GM21390 (cell line): ENCODE data around the gene GRM5.

Experiments used
- ATAC-seq: cut with Tn5 transposase; IDR thresholded peaks from one replicate; pipeline ENCODE4 v1.9.1; 2021; ENCODE audit not compliant: unreplicated experiment

The GRM5 gene

DNA sequence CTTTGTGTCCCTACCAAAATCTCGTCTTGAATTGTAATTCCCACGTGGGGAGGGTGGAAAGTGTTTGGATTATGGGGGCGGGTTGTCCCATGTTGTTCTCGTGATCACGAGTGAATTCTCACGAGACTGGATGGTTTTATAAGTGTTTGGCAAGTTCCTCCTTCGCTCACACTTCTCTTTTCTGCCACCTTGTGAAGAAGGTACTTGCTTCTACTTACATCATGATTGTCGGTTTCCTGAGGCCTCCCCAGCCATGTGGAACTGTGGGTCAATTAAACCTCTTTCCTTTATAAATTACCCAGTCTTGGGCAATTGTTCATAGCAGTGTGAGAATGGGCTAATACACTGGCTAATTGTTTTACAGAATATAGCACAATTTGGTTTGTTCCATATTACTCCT lies 326.3 kb downstream of the GRM5 start:
- ATAC-seq = no peak

- no peak for ATAC-seq
These were observed 356.2 kb downstream of the GRM5 start for GRCh38 chr11:88709567-88709966.

DNA sequence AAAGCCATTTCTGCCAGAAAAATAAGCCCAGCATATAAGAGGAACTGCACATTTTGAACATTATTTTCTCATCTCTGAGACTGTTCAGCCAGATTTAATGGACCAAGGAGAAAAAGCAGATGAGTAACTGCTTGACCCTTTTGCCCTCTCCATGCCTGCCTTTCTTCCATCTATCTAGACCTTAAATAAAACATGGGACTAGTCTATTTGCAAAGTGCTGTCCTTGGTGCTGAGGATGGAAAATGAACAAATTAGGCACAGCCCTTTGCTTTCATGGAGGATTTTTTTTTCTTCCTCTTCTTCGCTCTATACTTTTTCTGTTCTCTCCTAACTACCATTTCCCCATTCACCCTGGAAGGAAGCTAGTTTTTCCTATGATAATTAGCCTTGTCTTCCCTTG lies 361.3 kb downstream of the GRM5 start:
- ATAC-seq = no peak

DNA sequence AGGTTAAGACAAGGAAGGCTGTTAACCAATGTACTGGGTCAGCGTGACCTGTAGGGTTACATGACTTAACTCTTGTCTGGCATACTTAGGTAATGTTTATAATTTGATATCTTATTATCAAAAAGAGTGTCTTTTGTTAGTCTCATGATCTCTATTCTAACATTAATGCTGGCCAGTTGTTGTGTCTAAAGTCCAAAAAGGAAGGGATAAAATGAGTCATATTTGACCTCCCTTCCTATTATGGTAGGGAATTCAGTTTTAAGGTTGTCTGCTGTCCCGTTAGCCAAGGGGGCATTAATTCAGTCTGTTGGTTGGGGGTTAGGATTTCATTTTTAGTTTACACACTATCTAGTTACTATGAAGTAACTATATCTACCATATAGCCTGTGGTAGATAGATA lies 364.0 kb downstream of the GRM5 start:
- ATAC-seq = no peak

DNA sequence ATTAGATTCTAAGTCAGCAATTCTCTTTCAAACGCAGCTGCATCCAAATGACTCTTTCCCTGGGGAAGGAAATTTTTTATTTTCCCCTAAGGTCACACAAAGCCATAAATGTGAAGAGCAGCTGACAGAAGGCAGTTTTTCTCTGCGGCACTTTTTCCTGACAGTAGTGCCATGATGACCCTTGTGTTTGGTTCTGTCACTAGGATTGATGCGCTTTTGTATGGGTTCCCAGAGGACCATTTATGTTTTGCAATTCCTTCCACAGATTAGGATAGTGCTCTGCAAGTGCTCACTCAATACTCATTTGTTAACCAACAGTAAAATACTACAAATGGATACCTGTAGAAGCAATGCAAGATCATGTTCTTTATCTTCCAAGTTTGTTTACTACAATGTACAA lies 368.6 kb downstream of the GRM5 start:
- no peak for ATAC-seq

DNA sequence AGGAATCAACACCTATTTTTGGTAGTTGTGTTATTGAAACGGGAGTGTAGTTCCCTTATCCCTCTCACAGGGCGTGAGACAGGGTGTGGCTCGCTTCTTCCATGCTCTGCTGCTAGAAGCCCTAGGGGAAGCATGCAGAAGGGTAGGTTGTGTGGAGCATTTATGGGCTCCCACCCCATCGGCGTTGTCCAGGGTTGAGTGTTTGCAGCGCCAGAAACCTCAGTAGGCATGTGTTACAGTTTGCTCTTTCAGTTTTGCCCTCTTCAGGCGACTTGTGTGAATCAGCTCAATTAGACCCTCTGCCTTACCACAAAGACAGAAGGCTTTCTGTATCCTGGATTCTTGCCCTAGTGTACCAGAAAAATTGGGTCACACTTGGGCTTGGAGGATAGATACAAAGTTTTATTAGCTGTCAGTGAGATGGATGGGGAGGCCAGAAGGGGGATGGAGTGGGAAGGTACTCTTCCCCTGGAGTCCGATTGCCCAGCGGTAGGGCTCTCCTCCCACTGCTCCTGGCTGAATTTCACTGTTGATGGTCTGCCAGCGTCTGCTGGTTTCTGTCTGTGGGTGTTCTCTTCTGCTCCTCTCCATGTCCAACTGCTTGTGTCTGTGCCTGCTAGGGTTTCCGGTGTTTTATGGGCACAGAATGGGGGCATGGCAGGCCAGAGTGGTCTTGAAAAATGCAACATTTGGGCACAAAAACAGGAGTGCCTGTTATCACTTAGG lies 369.9 kb downstream of the GRM5 start:
- ATAC-seq = no peak

DNA sequence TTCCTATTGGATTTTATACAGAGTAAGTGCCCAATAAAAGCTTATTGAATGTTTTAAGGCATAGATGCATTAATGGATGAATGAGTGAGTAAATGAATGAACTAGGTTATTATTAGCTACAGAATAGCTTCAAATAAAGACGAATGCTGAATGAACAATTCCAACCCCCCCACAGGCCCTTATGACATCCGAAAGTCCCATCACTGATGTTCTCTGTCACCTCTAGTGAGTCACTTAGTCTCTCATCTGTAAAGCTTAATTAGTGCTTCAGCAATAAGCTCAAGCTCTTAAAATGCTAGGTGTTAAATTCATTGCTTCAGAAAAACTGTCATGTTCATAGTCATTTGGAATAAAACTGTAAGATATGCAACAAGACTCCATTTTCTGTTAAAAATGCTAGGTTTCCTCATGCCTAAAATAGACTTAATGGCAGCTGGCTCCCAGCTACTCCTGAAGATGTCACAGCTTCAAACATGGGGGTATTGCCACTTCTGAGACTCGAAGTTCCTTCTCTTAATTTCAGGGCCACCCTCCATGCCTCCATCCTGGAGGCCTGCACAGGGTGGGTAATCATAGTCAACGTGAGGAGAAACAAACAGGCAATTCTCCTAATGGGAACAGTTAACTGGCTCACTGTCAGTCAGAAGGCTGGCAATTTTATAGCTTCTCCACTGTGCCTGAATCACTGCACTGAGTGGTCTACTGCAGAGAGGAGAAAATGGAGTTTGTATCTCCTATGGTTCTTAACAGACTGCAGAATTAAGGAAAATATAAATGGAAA lies 373.3 kb downstream of the GRM5 start:
- ATAC-seq = no peak

DNA sequence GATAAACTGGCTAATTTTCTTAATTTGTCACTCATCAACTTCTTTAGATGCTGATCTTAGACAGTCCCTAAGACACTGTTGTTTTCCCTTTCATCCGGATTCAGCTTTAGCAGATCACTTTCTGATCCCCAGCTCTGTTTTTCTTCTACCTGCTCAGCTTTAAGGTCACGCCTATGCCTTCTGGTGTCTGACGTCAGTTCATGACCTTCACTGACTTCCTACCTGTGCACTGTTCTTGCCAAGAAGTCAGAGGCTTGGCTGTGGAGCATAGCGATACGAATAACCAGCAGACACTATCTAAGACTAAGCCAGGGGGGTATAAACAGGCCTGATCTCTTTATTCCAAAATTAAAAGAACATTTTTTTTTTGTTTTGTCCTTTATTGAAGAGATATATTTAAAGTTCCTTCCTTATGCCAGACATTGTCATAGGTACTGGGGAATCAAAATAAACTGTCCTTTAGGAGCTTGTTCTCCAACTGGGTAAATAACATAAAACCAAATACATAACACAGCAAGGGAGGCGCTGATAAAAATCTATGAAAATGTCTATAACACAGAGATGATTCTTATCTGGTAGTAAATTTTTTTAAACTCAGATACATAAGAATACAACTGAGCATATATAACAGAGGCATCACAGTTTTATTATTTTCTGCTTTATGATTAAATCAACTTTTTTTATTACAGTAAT lies 376.1 kb downstream of the GRM5 start:
- ATAC-seq = no peak

GRCh38 chr11:88683024-88683423 lies 382.8 kb downstream of the GRM5 start:
- no peak for ATAC-seq

- ATAC-seq = no peak
These were observed 385.0 kb downstream of the GRM5 start for GRCh38 chr11:88680806-88681205.

DNA sequence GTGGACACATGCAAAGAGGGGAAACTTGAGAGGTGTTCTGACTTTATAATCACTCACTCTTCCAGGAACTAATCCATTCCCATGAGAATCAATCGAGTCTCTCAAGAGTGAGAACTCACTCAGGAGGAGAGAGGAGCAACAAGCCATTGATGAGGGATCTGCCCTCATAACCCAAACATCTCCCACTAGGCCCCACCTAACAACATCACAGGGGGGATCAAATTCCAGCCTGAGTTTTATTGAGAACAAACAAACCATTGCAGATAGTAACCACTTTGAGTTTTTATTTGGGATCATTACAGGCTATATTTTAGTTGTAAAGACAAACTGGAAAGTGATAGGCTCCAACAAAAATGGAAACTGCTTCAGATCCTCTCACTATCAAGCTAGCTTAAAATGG lies 399.4 kb downstream of the GRM5 start:
- no peak for ATAC-seq

GRCh38 chr11:88657076-88657738 lies 408.6 kb downstream of the GRM5 start:
- no peak for ATAC-seq

GRCh38 chr11:88656283-88656682 lies 409.5 kb downstream of the GRM5 start:
- no peak for ATAC-seq

DNA sequence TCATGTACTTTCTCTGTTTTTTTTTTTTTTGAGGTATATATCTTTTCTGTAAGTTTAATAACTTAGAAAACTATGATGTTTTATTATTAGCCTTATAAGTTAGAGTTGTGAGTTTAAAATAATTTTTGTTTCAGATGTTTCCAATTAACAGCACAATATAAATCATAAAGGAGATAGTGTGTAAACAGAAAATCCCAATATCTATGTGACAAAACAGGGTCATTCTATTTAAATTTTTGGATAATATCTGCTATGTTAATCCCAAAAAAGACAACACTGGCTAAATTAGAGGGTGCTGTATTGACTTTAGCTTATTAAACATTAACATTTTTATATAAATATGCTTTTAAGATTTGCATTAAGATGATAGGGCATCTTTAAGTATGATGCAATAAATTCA lies 410.1 kb downstream of the GRM5 start:
- ATAC-seq = no peak

DNA sequence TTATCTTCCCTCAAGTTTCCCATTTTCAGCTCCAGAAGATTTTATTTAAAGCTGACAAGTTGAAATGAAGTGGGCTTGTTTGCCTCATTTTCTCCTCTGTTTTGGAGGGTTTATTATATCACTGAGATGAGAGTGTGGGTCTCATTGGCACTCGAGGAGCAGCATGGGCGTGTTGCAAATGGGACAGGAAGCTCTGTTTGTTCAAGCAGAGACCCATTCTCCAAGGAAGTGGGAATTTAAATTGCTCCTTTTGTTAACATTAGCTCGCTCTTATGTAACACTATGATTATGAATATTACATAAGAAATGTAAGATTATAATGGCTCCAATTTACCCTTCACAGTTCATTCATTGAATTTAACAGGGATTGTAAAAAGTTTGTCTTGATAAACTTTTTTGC lies 410.6 kb downstream of the GRM5 start:
- no peak for ATAC-seq

- ATAC-seq = no peak
These were observed 414.2 kb downstream of the GRM5 start for GRCh38 chr11:88651556-88651955.

DNA sequence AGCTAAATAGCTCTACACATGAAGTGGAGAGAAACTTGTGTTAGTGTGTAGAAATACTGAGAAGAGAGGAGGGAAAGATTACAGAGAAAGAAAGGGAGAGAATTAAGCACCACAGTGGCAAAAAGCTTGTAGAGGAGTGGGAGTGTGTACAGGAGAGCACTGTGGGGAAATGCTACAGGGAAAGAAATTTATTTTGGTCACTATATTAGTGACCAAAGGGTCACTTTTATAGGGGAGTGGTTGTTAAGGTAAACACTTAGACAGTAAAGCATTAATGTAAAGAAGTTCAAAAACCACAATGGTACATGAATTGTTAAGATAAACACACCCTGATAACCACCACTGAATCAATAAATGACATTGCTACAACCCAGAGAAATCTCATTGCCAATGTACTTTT lies 421.1 kb downstream of the GRM5 start:
- no peak for ATAC-seq

DNA sequence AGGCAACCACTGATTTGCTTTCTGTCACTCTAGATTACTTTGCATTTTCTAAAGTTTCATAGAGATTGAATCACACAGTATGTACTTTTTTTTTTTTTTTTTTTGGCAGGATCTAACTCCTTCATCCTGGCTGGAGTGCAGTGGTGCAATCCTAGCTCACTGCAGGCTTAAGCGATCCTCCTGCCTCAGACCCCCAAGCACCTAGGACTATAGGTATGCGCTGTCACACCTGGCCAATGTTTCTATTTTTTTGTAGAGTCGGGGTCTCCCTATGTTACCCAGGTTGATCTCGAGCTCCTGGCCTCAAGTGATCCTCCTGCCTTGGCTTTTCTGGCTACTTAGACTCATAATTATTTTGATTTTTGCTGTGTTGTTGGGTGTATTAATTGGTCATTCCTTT lies 433.6 kb downstream of the GRM5 start:
- no peak for ATAC-seq

DNA sequence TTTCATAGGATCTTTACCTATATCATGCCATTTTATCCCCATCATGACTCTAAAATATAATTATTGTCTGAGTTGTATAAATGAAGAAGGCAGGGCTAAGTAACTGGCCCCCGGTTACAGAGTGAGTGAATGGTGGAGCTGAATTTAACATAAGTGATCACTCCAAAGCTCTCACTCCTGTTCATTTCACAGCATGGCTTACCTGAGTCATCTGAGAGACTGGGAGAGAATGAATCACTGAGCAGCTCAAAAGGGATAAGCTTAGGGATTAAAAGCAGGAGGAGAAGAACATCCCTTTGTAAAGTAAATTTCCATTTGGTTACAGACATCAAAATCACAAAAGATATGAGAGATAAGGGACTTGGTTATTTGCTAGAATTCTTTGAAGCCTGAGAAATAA lies 434.3 kb downstream of the GRM5 start:
- ATAC-seq = no peak

DNA sequence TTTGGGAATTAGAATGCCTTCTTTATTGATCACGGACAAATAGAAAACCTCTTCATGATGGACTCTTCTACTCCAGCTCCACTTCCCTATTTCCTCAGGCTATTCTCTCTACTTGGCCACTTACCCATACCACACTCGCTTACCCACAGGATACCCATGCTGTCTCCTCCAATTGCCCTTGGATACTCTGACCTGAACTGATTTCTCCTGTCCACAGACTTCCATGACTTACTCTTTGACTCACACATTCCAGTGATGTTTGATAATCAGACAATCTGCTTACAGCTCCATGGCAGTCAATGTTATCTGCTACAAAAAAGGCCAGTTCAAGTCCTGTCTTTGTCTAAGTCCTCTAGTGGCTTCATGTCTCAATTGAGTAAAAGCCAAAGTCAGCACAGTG lies 436.3 kb downstream of the GRM5 start:
- ATAC-seq = no peak

DNA sequence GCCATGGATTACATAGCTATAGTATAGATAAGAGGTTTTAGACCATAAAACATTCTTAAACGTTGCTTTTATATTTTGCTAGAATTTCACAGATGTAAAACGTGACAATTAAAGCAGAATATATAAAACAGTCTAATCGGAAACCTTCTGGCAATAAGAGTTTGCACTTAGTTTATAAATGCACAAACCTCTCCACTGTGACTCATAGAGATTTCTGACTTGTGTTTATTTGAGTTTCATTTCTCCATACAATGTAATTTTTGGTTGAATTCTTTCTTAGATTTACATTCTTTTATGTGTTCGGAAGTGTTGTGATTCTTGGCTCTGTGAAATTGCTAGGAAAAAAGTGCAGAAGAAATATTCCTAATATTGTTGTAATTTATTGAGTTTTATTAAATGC lies 439.6 kb downstream of the GRM5 start:
- no peak for ATAC-seq

- no peak for ATAC-seq
These were observed 442.3 kb downstream of the GRM5 start for GRCh38 chr11:88623531-88623930.
